H9 (cell line): ENCODE results near the gene FRAT2. TPM values are rescaled to one million over a fixed set of nuclear protein-coding genes. Genes with fewer than 3 reads are reported as not detected.

Source experiments
- DNase-seq: peaks from one replicate; pipeline ENCODE4 v3.0.0-alpha.2; 2017
- H2AFZ ChIP-seq: one replicate; pipeline ENCODE4 v1.6.1; 2013; ENCODE audit warnings: mild to moderate bottlenecking, low read length, control low read depth, moderate library complexity
- H2AK5ac ChIP-seq: 2 replicates; pipeline ENCODE4 v1.6.1; 2013; ENCODE audit warnings: low read length, control low read depth, mixed read lengths; ENCODE audit not compliant: insufficient read length
- H2BK120ac ChIP-seq: one replicate; pipeline ENCODE4 v1.6.1; 2013; ENCODE audit warnings: low read depth, mild to moderate bottlenecking, low read length, control low read depth, inconsistent platforms; ENCODE audit not compliant: poor library complexity, severe bottlenecking
- H2BK12ac ChIP-seq: 2 replicates; pipeline ENCODE4 v1.6.1; 2013; ENCODE audit warnings: low read length, control low read depth, mixed read lengths, low read depth; ENCODE audit not compliant: insufficient read length
- H2BK15ac ChIP-seq: 2 replicates; pipeline ENCODE4 v1.6.1; 2013; ENCODE audit warnings: low read depth, low read length, control low read depth
- H2BK20ac ChIP-seq: one replicate; pipeline ENCODE4 v1.6.1; 2013; ENCODE audit warnings: low read depth, mild to moderate bottlenecking, low read length, control low read depth, inconsistent platforms; ENCODE audit not compliant: poor library complexity, severe bottlenecking
- H2BK5ac ChIP-seq: 2 replicates; pipeline ENCODE4 v1.6.1; 2013; ENCODE audit warnings: low read length, control low read depth, mixed read lengths; ENCODE audit not compliant: insufficient read length
- H3K14ac ChIP-seq: 2 replicates; pipeline ENCODE4 v1.6.1; 2013; ENCODE audit warnings: low read length, control low read depth; ENCODE audit not compliant: insufficient read depth
- H3K18ac ChIP-seq: 2 replicates; pipeline ENCODE4 v1.6.1; 2013; ENCODE audit warnings: low read depth, mild to moderate bottlenecking, mixed read lengths, low read length, control low read depth; ENCODE audit not compliant: insufficient read length
- H3K23ac ChIP-seq: 2 replicates; pipeline ENCODE4 v1.6.1; 2013; ENCODE audit warnings: low read length, control low read depth, mixed read lengths, low read depth; ENCODE audit not compliant: insufficient read length
- H3K23me2 ChIP-seq: 2 replicates; pipeline ENCODE4 v1.6.1; 2013; ENCODE audit warnings: low read depth, mild to moderate bottlenecking, mixed read lengths, low read length, control low read depth; ENCODE audit not compliant: insufficient read length, poor library complexity, severe bottlenecking
- H3K27ac ChIP-seq: 2 replicates; pipeline ENCODE4 v1.5.1; 2013; ENCODE audit warnings: low read length, control low read depth, mixed read lengths, low read depth; ENCODE audit not compliant: insufficient read length
- H3K27me3 ChIP-seq: 2 replicates; pipeline ENCODE4 v1.6.1; 2013; ENCODE audit warnings: low read length, control low read depth, inconsistent platforms; ENCODE audit not compliant: insufficient read depth
- H3K4ac ChIP-seq: 2 replicates; pipeline ENCODE4 v1.6.1; 2013; ENCODE audit warnings: low read depth, mild to moderate bottlenecking, control low read depth, inconsistent platforms, low read length, moderate library complexity
- H3K4me1 ChIP-seq: 2 replicates; pipeline ENCODE4 v1.6.1; 2013; ENCODE audit warnings: low read length, control low read depth, inconsistent platforms; ENCODE audit not compliant: insufficient read depth
- H3K4me2 ChIP-seq: 2 replicates; pipeline ENCODE4 v1.6.1; 2013; ENCODE audit warnings: low read length, control low read depth, mixed read lengths; ENCODE audit not compliant: insufficient read length, insufficient read depth
- H3K56ac ChIP-seq: 2 replicates; pipeline ENCODE4 v1.6.1; 2013; ENCODE audit warnings: low read depth, mild to moderate bottlenecking, mixed read lengths, low read length, control low read depth; ENCODE audit not compliant: insufficient read length
- H3K79me1 ChIP-seq: 2 replicates; pipeline ENCODE4 v1.6.1; 2013; ENCODE audit warnings: low read depth, mild to moderate bottlenecking, moderate library complexity, low read length, control low read depth, inconsistent platforms; ENCODE audit not compliant: insufficient read depth, poor library complexity, severe bottlenecking
- H3K79me2 ChIP-seq: 2 replicates; pipeline ENCODE4 v1.6.1; 2013; ENCODE audit warnings: low read length, control low read depth, inconsistent platforms; ENCODE audit not compliant: insufficient read depth
- H3K9ac ChIP-seq: 2 replicates; pipeline ENCODE4 v1.6.1; 2013; ENCODE audit warnings: low read length, control low read depth, mixed read lengths; ENCODE audit not compliant: insufficient read length; ENCODE audit errors: extremely low read depth
- H3K9me3 ChIP-seq: one replicate; pipeline ENCODE4 v1.6.1; 2013; ENCODE audit warnings: low read depth, low read length, inconsistent platforms; ENCODE audit not compliant: control insufficient read depth
- H3T11ph ChIP-seq: one replicate; pipeline ENCODE4 v1.6.1; 2013; ENCODE audit warnings: mild to moderate bottlenecking, low read length, control low read depth, inconsistent platforms
- H4K20me1 ChIP-seq: one replicate; pipeline ENCODE4 v1.6.1; 2013; ENCODE audit not compliant: control insufficient read depth, insufficient read length, insufficient read depth
- H4K5ac ChIP-seq: 2 replicates; pipeline ENCODE4 v1.6.1; 2013; ENCODE audit warnings: low read depth, mild to moderate bottlenecking, mixed read lengths, low read length, control low read depth; ENCODE audit not compliant: insufficient read length
- H4K8ac ChIP-seq: replicated peaks from 2 replicates; pipeline ENCODE4 v1.6.1; 2013; ENCODE audit warnings: low read length, control low read depth, mixed read lengths, low read depth; ENCODE audit not compliant: insufficient read length
- H4K91ac ChIP-seq: 2 replicates; pipeline ENCODE4 v1.6.1; 2013; ENCODE audit warnings: low read depth, mild to moderate bottlenecking, moderate library complexity, mixed read lengths, low read length, control low read depth; ENCODE audit not compliant: insufficient read length
- H3K27ac Mint-ChIP-seq, 3 experiments: 2 replicates in 2 of 3; 3 replicates in 1 of 3; pipeline ENCODE4 v1.8.0; 2020 to 2021; ENCODE audit warnings: mixed read lengths in 3 of 3, mild to moderate bottlenecking in 1 of 3, moderate library complexity in 1 of 3
- H3K27me3 Mint-ChIP-seq: 2 replicates; pipeline ENCODE4 v1.8.0; 2021; ENCODE audit warnings: low read depth, mild to moderate bottlenecking, moderate library complexity, mixed read lengths
- H3K36me3 Mint-ChIP-seq, 3 experiments: 2 replicates in 2 of 3; 3 replicates in 1 of 3; pipeline ENCODE4 v1.8.0; 2020 to 2021; ENCODE audit warnings: low read depth in 3 of 3, mixed read lengths in 3 of 3; ENCODE audit not compliant: insufficient read depth in 1 of 3
- H3K4me1 Mint-ChIP-seq, 2 experiments: 2 replicates each; pipeline ENCODE4 v1.8.0; 2020; ENCODE audit warnings: mixed read lengths in 2 of 2
- H3K4me3 Mint-ChIP-seq, 2 experiments: 2 replicates in 1 of 2; 3 replicates in 1 of 2; pipeline ENCODE4 v1.8.0; 2020 to 2021; ENCODE audit warnings: mild to moderate bottlenecking in 2 of 2, mixed read lengths in 2 of 2, moderate library complexity in 1 of 2
- H3K9me3 Mint-ChIP-seq, 2 experiments: 2 replicates in 1 of 2; 3 replicates in 1 of 2; pipeline ENCODE4 v1.8.0; 2020; ENCODE audit warnings: mild to moderate bottlenecking in 2 of 2, mixed read lengths in 2 of 2, moderate library complexity in 1 of 2
- WGBS: extraction: QIAGEN DNeasy Blood & Tissue Kit; methylation state at CpG from one replicate; pipeline ENCODE4 v1.1.7; 2013; ENCODE audit warnings: missing lambda C conversion rate, low lambda C conversion rate, mixed read lengths; ENCODE audit not compliant: insufficient read length; ENCODE audit errors: extremely low coverage; 5-methylcytosine and 5-hydroxymethylcytosine counted together
- total RNA-seq: library from RNA; stranded (reverse); gene quantifications from 2 replicates; pipeline ENCODE4 v1.2.1, GENCODE V29; 2021
- TF ChIP-seq, protein P1 (sequence below): fragments of 200-600 bp; sonication (generic); conservative IDR thresholded peaks from 3 replicates; pipeline ENCODE4 v1.8.0; 2021; ENCODE audit warnings: antibody characterized with exemption, mild to moderate bottlenecking

Gene FRAT2
- total RNA-seq, 1 experiment from 2014 or later = 129 TPM

DNA sequence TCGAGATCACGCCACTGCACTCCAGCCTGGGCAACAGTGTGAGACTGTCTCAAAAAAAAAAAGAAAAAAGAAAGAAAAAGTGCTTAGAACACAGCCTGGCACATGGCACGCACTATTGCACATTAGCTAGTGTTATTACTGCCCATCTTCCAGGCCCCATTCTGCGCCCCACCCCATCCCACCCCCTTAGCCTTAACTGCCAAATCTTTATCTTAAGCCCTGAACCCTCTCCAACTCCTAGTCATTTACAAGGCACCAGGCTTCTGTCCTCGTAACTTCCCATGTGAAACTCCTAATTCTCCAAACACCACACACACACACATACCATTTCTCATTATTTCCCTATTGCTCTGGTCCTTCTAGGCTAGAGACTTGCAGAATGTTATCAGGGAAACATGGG, 4.8 kb downstream of the FRAT2 start:
- Histone ChIP-seq H3K27ac (no peak overlapping the region), H3K56ac (no peak overlapping the region), H3K14ac (no peak overlapping the region), H2BK120ac (no peak overlapping the region), H2AK5ac (no peak overlapping the region), H3K79me1 (peaks cover 4% of the 10 kb centered on the region), H2BK12ac (no peak overlapping the region), H2BK15ac (no peak overlapping the region), H3K23ac (no peak overlapping the region), H3K9ac (no peak overlapping the region), H3K9me3 (no peaks in the 10 kb centered on the region), H4K5ac (no peak overlapping the region), H2AFZ (no peak overlapping the region), H3K4me2 (no peak overlapping the region), H3K4me1 (peaks cover 12% of the 10 kb centered on the region), H4K8ac (no peak overlapping the region), H3K23me2 (peaks cover 17% of the 10 kb centered on the region), H2BK20ac (no peak overlapping the region), H3K18ac (no peak overlapping the region), H2BK5ac (no peak overlapping the region), H4K20me1 (no peaks in the 10 kb centered on the region), H3K4ac (no peak overlapping the region), H3K79me2 (peaks cover 11% of the 10 kb centered on the region; the same call in 1 of the 2 replicates), H3T11ph (no peak overlapping the region), H4K91ac (no peak overlapping the region), H3K27me3 (no peaks in the 10 kb centered on the region)
- H3K36me3 Mint-ChIP-seq = peaks cover 17 to 61% (median 48%) of the 10 kb centered on the region in 3 experiments
- TF ChIP-seq, protein P1, sequence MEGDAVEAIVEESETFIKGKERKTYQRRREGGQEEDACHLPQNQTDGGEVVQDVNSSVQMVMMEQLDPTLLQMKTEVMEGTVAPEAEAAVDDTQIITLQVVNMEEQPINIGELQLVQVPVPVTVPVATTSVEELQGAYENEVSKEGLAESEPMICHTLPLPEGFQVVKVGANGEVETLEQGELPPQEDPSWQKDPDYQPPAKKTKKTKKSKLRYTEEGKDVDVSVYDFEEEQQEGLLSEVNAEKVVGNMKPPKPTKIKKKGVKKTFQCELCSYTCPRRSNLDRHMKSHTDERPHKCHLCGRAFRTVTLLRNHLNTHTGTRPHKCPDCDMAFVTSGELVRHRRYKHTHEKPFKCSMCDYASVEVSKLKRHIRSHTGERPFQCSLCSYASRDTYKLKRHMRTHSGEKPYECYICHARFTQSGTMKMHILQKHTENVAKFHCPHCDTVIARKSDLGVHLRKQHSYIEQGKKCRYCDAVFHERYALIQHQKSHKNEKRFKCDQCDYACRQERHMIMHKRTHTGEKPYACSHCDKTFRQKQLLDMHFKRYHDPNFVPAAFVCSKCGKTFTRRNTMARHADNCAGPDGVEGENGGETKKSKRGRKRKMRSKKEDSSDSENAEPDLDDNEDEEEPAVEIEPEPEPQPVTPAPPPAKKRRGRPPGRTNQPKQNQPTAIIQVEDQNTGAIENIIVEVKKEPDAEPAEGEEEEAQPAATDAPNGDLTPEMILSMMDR = no peak
- no CpG with 5 or more reads among the region's 5 CpGs for WGBS
- H3K4me1 Mint-ChIP-seq = peaks cover 55 to 62% of the 10 kb centered on the region in 2 experiments
- H3K27me3 Mint-ChIP-seq = no peaks in the 10 kb centered on the region; the same call in 1 of the 2 replicates
- H3K4me3 Mint-ChIP-seq = peak overlapping the region in 1 of 2 experiments; percentile 41; a peak in 1 of 5 replicates
- peaks cover 2 to 3% of the 10 kb centered on the region in 2 experiments; a peak in 1 of 5 replicates for H3K9me3 Mint-ChIP-seq
- peak overlapping the region in 2 of 3 experiments; percentile 20 to 76; a peak in 2 of 7 replicates for H3K27ac Mint-ChIP-seq
- no peak for DNase-seq
